GM19463 (cell line): ENCODE measurements around the gene PRKN.

Experiments used
- ATAC-seq: cut with Tn5 transposase; IDR thresholded peaks from one replicate; pipeline ENCODE4 v1.9.1; 2021; ENCODE audit warnings: mild to moderate bottlenecking, moderate library complexity; ENCODE audit not compliant: unreplicated experiment

Gene PRKN

DNA sequence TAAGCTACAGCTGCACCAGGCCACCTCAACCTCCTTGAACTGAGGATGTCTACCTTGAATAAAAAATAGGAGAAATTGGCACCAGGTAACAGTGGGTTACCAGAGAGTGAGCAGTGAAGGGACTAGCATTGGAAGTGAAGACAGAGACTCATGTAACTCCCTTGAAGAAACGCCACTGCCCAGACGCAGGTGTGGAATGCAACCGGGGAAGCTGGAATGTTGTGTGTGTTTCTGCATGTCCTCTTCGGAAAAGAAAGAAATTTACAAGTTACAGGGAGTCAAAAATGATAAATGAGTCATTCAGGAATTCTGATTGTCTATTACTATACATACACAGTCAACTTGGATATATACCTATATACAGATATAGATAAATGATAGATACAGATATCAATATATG, 939.0 kb downstream of the PRKN start:
- no peak for ATAC-seq

- no peak for ATAC-seq
Observed at GRCh38 chr6:161772176-161772575, 955.4 kb downstream of the PRKN start.

- ATAC-seq: no peak
Observed at GRCh38 chr6:161761966-161762365, 965.6 kb downstream of the PRKN start.

DNA sequence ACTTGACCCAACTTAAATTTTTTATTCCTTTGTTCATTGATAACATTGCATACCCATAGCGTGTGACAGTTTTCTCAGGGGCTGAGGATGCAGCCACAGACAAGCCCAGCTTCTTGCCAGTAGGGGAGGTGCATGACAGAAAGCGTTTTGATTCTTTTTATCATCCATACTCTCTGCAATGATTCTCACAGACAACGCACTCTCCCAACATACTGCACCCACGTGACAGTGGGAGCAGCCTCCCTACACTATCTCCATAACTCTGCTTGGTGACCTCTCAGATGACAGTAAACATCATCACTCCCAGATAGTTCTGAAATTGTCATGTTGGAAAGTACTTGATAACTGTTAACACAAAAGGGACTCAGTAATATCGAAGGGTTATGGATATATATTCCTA, 972.5 kb downstream of the PRKN start:
- ATAC-seq: no peak

- no peak for ATAC-seq
Observed at GRCh38 chr6:161750686-161751085, 976.9 kb downstream of the PRKN start.

GRCh38 chr6:161749576-161749975, 978.0 kb downstream of the PRKN start:
- ATAC-seq: no peak

DNA sequence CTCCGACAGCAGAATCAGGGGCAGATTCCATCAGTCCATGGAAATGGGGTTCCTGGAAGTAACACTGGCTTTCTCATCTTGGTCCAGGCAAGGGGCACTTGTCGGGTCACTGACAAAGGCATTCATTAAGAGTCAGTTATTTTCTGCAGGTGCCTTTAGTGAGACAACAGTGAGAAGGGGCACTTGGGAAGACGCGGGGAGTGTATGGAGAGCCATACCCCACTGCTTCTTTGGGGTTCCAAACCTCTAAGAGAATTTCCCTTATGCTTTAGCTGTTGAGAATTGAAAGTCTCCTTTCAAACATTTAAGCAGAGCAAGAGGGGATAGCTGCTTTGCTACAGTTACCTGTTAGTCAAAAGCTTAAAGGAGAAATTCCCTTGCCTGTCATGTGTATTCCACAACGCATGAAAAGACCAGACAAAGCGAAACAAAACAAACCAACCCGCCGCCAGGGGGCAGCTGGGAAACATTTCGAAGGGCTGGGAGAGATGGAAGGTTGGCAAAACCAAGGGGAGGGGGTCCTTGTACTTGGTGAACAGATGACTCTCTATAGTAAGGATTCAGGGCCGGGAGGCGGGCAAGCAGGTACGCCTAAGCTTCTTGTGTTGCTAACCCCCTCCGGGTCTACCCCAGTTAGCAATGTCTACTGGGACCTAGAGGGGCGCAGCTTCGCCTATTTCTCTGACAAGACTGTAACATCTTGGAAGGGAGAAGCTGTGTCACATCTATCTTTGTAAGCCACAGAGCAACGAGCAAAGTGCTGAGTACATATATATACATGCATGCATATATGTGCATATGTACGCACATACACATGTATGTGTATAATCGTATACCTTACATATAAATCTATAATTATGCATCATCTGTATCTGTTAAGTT, 978.8 kb downstream of the PRKN start:
- ATAC-seq: no peak

DNA sequence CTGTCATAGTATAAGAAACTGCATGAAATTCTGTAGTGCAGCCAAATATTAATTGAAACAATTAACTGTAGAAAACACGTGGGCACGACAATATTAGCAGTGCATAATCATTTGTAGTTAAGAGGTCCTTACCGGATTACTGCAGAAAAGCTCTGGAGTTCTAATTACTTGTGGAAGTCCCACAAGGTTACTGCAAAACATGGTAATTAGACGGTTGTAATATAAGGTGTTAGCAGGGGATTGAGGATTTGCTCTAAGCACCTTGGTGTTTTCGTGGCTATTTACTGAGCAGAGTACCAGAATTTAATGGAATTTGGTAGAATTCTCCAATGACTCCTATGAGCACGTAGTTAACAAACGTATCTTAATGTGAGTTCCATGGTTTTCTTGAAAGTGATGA, 980.1 kb downstream of the PRKN start:
- no peak for ATAC-seq

DNA sequence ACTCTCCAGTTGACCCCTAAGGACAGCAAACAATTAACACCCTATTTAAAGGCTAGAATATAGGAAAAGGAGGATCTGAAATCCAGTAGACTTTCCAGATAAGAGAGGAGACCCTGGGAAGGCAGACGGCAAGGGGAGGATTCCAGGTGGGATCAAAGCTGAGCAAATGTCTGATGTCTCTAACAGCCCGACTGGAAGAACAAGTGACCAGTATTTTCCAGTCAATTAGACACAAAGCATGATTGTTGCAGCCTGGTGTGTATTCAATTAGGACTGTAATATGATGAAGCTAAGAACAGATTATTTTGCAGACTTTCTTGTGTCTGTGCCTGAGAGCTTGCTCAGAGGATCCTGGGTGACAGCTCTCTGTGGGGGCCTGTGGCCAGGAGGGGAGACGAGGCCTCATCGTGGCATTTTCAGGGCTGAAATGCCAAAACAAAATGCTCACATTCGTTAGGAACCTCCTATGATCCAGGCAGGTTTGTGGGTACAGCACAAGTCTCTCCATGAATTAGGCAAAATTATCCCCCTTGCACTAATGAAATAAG, 981.9 kb downstream of the PRKN start:
- ATAC-seq: no peak

GRCh38 chr6:161745128-161745527, 982.4 kb downstream of the PRKN start:
- ATAC-seq: no peak

DNA sequence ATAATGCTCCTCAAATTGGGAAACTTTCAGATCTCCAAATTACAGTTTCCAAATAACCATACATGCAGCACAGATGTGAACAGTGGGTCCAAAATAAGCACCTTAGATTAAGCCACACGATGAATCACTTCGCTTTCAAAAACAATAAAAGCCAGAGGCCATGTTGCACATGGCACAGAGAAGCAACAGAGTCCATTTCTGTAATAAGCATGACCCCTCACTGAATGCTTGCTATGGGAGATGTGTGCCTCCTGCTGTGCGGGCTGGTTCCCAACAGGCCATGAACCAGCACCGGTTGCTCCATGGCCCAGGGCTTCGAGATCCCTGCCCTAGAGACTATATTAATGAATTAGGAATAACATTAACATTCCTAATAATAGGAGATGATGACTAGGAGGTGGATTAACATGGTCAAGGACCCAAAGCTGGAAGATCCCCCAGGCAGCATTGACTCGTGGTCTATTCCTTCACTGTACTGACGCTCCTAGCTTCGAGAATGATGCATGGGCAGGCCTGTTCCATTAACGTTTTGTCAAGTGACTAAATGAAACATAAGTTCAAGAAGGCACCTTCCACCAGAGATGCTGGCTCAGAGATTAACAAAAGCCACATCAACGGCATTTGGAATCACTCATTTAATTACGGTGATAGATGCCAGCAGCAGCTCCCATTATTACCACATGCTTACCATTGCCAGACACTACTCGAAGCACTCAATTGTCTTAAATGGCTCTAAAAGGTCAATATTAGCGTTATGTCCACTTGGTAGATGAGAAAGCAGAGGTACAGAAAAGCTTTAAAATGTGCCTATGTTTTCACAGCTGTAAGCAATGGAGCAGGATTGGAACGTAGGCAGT, 983.1 kb downstream of the PRKN start:
- no peak for ATAC-seq

DNA sequence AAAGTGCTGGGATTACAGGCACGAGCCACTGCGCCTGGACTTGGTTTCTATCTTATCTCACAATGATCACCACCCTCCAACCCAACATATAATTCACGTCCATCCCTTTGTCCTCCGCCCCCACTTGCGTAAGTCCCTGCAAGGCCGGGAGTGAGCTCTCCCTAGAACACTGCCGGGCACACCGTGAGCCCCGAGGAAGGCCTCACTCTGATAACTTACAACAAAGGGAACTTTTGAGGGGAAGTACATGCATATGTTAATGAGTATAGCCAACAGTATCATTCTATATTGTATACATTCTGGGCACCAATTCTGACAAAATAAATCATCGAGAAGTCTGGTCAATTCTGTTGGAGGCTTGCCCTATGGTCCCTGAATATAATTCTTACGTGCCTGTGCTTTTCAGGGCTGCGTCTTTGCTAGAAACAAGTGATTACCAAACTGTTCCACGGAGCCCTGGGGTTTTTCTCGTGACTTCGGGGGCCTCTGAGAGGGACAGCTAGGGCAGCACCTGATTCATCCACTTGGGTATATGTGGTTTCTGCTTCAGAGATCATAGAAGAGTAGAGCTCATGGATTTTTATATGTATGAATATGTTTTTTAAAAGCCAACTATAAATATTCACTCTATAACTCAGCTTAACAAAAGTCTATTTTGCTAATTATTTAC, 983.9 kb downstream of the PRKN start:
- ATAC-seq: no peak

GRCh38 chr6:161740486-161740885, 987.1 kb downstream of the PRKN start:
- no peak for ATAC-seq

- no peak for ATAC-seq
Observed at GRCh38 chr6:161736781-161737292, 990.7 kb downstream of the PRKN start.

- ATAC-seq: no peak
Observed at GRCh38 chr6:161736326-161736725, 991.2 kb downstream of the PRKN start.

GRCh38 chr6:161732594-161732993, 995.0 kb downstream of the PRKN start:
- ATAC-seq: no peak

GRCh38 chr6:161727083-161727833, 1000.3 kb downstream of the PRKN start:
- no peak for ATAC-seq

- no peak for ATAC-seq
Observed at GRCh38 chr6:161722394-161722793, 1005.2 kb downstream of the PRKN start.

DNA sequence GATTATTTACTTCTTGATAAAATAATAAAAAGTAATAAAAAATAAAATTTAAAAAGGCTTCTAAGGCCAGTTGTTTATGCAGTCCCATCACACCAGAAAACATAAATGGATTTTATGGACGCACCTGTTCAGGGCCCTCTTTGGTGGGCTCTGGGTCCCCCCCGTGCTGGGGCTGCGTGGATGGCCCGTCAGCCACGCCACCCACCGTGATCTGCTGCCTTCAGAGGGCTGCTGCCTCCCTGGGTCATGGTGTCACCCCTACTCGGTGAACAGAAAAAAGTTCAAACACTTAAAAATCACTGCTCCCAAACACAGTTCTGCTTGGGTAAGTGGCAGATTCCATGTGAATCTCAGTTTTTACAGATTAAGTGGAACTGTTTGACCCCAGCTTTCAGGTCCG, 1006.1 kb downstream of the PRKN start:
- no peak for ATAC-seq

DNA sequence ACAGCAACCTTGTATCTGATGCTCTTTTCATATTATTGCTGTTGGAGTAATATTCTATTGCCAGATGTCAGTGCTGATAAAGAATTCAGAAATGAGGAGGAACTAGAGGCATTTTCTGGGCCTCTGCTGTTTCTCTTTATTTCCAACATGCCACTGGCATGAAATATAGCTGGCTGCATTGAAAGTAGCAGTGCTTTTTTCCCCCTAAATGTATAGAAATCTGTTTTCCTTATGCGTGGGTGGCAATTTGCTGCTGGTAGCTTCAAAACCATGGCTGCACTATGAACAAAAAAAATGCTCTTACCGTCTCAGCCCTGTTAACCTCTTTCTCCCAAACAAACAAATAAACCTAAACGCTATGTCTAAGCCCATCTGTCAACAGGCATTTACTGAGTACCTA, 1011.4 kb downstream of the PRKN start:
- ATAC-seq: no peak
